BJ (cell line): ENCODE results near the gene KCNE4. TPM values are rescaled to one million over a fixed set of nuclear protein-coding genes. Genes with fewer than 3 reads are reported as not detected.

Experiments used
- CTCF ChIA-PET: fragments of 350-600 bp; formaldehyde crosslinking; extraction: SDS; loops from one replicate; lab custom pipeline; 2021; ENCODE audit warnings: antibody characterized with exemption, inconsistent platforms; lab: Yijun Ruan, JAX
- POLR2A ChIA-PET: fragments of 300-600 bp; sonication (Branson Sonifier 250); formaldehyde crosslinking; extraction: SDS; loops from one replicate; lab custom pipeline; 2021; ENCODE audit warnings: antibody characterized with exemption; lab: Charles Lee
- DNase-seq: peaks from one replicate; pipeline ENCODE4 v3.0.0-alpha.2; 2011; ENCODE audit warnings: low read depth
- H3K27me3 ChIP-seq: 2 replicates; pipeline ENCODE4 v1.6.0; 2011; ENCODE audit warnings: low read length; ENCODE audit not compliant: control insufficient read depth, insufficient read depth
- H3K36me3 ChIP-seq: 2 replicates; pipeline ENCODE4 v1.5.1; 2011; ENCODE audit warnings: low read length; ENCODE audit not compliant: control insufficient read depth, insufficient read depth
- H3K4me3 ChIP-seq: 2 replicates; pipeline ENCODE4 v1.5.1; 2011; ENCODE audit warnings: low read depth, mild to moderate bottlenecking, control low read depth, low read length
- polyA plus RNA-seq: library from polyadenylated mRNA; depleted of rRNA; stranded (reverse); fragments of >200 nt; gene quantifications from 2 replicates; pipeline ENCODE4 v1.2.3, GENCODE V29; 2011
- TF ChIP-seq, protein P1 (sequence below): IDR thresholded peaks from 2 replicates; pipeline ENCODE4 v1.5.1; 2011; ENCODE audit warnings: low read depth, mild to moderate bottlenecking, control low read depth, inconsistent platforms, low read length, moderate library complexity; ENCODE audit not compliant: insufficient read depth

KCNE4 gene
- polyA plus RNA-seq, 1 experiment = 18.5 TPM

DNA sequence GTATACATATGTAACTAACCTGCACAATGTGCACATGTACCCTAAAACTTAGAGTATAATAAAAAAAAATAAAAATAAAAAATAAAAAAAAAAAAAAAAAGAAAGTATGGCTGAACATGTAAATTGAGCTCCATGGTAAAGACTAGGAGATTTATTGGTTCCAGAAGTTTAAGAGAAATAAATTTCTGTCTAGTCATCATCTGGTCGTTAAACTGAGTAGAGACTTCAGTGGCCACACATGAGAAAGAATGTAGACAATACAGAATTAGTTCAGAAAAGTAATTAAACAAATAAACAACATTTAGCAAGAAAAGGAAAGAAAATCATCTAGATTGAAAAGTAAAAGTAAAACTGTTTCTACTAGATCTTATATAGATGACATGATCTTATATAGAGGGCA is 12.4 kb upstream of the KCNE4 start:
- ChIA-PET CTCF (interaction anchor here (1.1 to 1.8 kb wide), 3 partner anchors 15 to 60 kb away, joined by 3 to 5 read pairs (median 4); no protein-coding TSS in a partner anchor), POLR2A (no interaction called here)
- DNase-seq = no peak
- Histone ChIP-seq H3K27me3 (no peaks in the 10 kb centered on the region), H3K4me3 (no peak overlapping the region), H3K36me3 (no peaks in the 10 kb centered on the region)
- TF ChIP-seq, protein P1, sequence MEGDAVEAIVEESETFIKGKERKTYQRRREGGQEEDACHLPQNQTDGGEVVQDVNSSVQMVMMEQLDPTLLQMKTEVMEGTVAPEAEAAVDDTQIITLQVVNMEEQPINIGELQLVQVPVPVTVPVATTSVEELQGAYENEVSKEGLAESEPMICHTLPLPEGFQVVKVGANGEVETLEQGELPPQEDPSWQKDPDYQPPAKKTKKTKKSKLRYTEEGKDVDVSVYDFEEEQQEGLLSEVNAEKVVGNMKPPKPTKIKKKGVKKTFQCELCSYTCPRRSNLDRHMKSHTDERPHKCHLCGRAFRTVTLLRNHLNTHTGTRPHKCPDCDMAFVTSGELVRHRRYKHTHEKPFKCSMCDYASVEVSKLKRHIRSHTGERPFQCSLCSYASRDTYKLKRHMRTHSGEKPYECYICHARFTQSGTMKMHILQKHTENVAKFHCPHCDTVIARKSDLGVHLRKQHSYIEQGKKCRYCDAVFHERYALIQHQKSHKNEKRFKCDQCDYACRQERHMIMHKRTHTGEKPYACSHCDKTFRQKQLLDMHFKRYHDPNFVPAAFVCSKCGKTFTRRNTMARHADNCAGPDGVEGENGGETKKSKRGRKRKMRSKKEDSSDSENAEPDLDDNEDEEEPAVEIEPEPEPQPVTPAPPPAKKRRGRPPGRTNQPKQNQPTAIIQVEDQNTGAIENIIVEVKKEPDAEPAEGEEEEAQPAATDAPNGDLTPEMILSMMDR = no peak

DNA sequence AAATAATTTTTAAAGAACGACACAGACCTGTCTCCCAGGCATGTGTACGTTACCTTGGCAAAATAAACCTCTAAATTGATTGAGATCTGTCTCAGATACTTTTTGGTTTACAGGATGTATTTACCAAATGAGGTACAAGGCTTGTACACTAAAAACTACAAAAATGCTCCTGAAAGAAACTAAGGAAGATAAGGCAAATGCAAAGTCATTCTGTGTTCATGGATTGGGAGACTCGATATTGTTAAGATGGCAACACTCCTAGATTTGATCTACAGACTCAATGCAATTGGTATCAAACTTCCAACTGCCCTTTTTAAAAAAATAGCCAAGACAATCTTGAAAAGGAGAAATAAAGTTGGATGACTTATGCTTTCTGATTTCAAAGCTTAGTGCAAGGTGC is 11.5 kb upstream of the KCNE4 start:
- DNase-seq = no peak
- no peak overlapping the region for H3K4me3 ChIP-seq
- H3K36me3 ChIP-seq = no peaks in the 10 kb centered on the region
- TF ChIP-seq, protein P1 = no peak
- POLR2A ChIA-PET = interaction anchor here (0.6 kb wide), 1 partner anchor 38 kb away, joined by 3 read pairs; no protein-coding TSS in a partner anchor
- CTCF ChIA-PET = interaction anchor here (1.5 kb wide), 1 partner anchor 14 kb away, joined by 5 read pairs; no protein-coding TSS in a partner anchor
- no peaks in the 10 kb centered on the region for H3K27me3 ChIP-seq

DNA sequence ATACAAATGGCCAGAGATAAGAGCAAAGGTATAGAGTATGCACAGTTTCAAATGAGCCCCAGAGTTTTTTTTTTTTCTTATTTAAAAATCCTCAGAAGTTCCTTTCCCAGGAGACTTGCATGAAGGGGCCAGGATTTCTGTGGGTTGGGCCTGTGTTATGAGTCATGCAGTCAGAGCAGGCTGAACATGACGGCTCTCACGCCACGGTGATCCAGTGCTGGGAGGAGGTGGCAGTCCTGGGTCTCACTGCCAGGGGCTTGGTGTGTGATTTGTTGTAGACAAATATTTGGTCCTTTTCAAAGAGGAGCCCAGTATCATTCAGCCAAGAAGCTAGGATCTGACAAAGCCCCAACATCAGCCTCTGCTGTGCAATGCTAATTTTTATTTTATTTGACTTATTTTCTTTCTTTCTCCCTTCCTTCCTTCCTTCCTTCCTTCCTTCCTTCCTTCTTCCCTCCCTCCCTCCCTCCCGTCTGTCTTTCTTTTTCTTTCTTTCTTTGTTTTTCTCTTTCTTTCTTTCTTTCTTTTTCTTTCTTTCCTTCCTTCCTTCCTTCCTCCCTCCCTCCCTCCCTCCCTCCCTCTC is 10.4 kb upstream of the KCNE4 start:
- TF ChIP-seq, protein P1 = no peak
- Histone ChIP-seq H3K36me3 (no peaks in the 10 kb centered on the region), H3K27me3 (no peaks in the 10 kb centered on the region), H3K4me3 (no peak overlapping the region)
- DNase-seq = peak; percentile 94
- ChIA-PET CTCF (no interaction called here), POLR2A (no interaction called here)

DNA sequence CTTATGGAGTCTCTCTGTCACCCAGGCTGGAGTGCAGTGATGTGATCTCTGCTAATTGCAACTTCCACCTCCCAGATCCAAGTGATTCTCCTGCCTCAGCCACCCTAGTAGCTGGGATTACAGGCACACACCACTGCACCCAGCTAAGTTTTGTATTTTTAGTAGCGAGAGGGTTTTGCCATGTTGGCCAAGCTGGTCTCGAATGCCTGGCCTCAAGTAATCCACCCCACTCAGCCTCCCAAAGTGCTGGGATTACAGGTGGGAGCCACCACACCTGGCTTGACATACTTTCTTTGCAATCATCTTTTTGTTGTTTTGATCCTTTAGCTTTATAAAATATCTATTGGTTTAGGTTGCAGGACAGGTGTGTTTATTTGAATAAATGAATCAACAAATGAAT is 9.7 kb upstream of the KCNE4 start:
- TF ChIP-seq, protein P1 = no peak
- ChIA-PET POLR2A (no interaction called here), CTCF (no interaction called here)
- H3K27me3 ChIP-seq = no peaks in the 10 kb centered on the region
- no peaks in the 10 kb centered on the region for H3K36me3 ChIP-seq
- DNase-seq = no peak
- no peak overlapping the region for H3K4me3 ChIP-seq

DNA sequence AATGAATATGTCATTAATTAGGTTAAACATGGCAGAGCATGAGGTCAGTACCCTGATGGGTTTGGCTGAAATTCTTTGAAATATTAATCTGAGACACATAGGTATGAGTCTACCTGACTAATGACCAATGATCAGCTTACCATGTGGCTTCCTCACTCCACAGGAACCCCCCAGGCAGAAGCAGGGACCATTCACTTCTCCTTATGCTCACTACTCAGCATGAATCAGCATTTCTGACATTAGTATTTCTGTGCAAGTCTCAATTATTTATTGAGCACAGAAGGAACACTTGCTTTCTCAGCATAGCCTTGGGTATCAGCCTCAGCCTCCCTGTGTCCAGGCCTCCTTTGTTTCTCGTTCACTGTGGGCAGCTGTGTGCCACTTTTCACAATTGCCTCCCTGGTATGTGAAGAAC is 9.3 kb upstream of the KCNE4 start:
- no peak for DNase-seq
- POLR2A ChIA-PET = no interaction called here
- CTCF ChIA-PET = interaction anchor here (0.6 to 1.2 kb wide), 2 partner anchors 16 to 18 kb away, joined by 3 to 8 read pairs; no protein-coding TSS in a partner anchor

More for the DNA sequence above, 9.3 kb upstream of the KCNE4 start:
- Histone ChIP-seq H3K27me3 (no peaks in the 10 kb centered on the region), H3K36me3 (no peaks in the 10 kb centered on the region), H3K4me3 (no peak overlapping the region)
- TF ChIP-seq, protein P1 = no peak
